HG03565 (cell line): ENCODE results near the gene PLP2.
"Not testable (repeated sequence)": the region's sequence is repeated elsewhere in the genome, so short reads cannot be mapped to it uniquely, and the experiment has no call there.

Source experiments
- ATAC-seq: cut with Tn5 transposase; IDR thresholded peaks from one replicate; pipeline ENCODE4 v1.9.1; 2021; ENCODE audit warnings: mild to moderate bottlenecking, moderate library complexity; ENCODE audit not compliant: unreplicated experiment

The PLP2 gene

GRCh38 chrX:49163555-49164419 lies 7.9 kb upstream of the PLP2 start:
- ATAC-seq = peak; percentile 63

- no peak for ATAC-seq
These were observed 6.9 kb upstream of the PLP2 start for GRCh38 chrX:49164589-49165360.

GRCh38 chrX:49165901-49166881 lies 5.5 kb upstream of the PLP2 start:
- ATAC-seq = no peak

GRCh38 chrX:49166914-49167739 lies 4.6 kb upstream of the PLP2 start:
- no peak for ATAC-seq

- no peak for ATAC-seq
These were observed 4.0 kb upstream of the PLP2 start for GRCh38 chrX:49167740-49168108.

- peak; percentile 65 for ATAC-seq
These were observed 632 bp downstream of the PLP2 start for GRCh38 chrX:49172280-49172780.

DNA sequence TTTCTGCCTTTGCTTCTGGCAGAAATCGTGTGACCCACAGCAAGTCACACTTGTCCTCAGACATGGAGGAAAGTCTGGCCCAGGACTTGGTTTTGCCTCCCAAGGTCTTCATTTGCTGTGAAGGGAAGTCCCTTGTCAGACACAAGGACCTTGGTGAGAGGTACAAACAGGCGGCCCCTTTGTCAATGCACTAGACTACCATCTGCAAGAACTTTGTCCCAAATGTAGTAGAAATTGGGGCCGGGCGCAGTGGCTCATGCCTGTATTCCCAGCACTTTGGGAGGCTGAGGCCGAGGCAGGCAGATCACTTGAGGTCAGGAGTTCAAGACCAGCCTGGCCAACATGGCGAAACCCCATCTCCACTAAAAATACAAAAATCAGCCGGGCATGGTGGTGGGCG lies 1.8 kb downstream of the PLP2 start:
- ATAC-seq = not testable (repeated sequence)

- ATAC-seq = no peak
These were observed 3.0 kb downstream of the PLP2 start for GRCh38 chrX:49174723-49175122.

DNA sequence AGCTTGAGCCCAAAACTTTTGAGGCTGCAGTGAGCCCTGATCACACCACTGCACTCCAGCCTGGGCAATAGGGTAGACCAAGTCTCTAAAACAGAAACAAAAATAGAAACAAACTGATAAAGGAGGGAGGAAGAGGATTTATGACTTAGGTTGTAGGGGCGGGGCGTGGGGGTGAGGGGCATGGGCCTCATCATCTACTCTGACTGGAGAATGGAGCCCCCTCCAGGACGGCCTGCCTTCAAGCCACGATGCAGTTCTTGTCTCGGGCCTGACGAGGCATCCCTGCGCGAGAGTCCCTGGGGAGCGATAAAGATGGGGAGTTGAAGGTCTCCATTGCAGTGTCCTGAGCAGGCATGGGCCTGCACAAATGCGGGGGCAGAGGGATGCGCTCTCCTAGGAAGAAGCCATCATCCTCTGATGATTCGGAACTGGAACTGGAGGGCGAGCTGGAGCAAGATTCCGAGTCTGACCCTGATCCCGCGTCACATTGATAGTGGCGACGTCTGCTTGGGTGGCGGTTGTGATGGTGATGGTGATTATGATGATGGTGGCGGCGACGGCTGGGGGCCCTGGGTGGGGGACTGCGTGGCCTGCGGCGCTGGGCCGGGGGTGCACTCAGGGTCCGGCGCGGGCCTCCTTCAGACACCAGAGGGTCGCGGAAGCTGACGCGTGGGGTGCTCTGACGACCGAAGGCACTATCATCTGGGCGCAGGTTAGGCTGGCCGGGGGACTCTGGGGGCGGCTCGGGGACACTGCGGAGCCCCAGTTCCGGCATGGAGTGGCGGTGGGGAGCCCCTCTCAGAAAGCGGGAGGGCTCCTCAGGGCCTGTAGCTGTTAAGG lies 4.0 kb downstream of the PLP2 start:
- ATAC-seq = no peak

DNA sequence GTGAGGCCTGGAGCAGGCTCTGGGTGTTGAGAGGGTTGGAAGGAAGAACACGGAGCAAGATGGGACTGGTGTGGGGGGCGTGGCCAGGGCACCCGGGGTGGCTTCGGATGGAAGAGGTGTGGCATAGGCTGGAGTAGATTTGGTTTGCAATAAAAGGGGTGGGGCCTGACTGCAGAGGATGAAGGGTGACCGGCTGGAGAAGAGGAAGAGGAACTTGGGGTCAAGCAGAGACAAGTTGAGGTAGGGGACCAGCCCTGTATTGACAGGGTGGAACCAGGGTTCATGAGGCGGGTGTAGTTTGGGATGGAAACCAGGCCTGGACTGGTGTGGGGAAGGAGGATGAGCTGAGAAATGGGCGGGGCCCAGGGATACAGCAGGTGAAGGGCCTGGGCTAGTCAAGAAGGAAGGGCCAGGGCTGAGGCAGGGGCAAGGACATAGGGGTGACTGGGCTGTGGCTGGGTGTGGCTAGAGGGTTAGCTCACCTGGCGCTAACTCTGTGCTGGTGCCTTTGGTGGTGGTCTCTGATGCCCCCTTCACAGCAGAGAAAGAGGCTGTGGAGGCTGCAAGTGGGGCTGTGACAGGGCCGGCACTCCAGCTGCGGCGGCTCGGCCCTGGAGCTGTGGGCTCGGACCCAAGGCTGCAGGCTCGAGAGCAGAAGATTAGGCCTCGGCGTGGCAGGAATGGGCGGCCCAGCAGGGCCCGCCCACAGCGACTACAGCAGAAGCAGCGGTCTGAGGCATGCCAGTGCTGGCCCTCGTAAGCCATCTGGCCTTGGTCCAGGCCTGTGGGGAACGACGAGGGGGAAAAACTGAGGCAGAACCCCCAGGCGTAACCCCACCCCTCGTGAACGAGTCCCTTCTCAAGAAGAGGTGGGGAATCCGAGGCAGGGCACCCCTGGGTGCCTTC lies 5.0 kb downstream of the PLP2 start:
- no peak for ATAC-seq

- no peak for ATAC-seq
These were observed 5.7 kb downstream of the PLP2 start for GRCh38 chrX:49177338-49177833.

- ATAC-seq = no peak
These were observed 6.3 kb downstream of the PLP2 start for GRCh38 chrX:49177873-49178480.

- ATAC-seq = no peak
These were observed 6.8 kb downstream of the PLP2 start for GRCh38 chrX:49178537-49178936.

DNA sequence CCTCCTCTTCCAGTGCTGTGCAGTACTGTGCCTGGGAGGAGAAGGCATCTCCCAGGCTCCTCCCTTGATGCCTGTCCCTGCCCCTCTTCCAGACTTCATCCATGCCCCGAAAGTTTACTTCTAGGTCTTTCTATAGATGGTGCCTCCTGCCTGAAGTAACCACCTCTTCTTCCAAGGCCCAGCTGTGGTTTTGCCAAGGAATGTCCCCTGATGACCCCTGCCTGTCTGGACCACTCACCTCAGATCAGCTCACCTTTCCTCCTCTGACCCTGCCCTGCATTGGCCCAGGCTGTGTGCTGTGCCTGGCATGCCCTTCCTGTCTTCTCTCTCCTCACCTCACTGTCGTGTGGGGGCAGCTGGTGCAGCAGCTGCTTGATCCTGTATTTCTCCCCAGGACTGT lies 7.7 kb downstream of the PLP2 start:
- ATAC-seq = no peak

GRCh38 chrX:49183701-49184281 lies 12.1 kb downstream of the PLP2 start:
- ATAC-seq = no peak

GRCh38 chrX:49184294-49185281 lies 12.9 kb downstream of the PLP2 start:
- no peak for ATAC-seq
